Cardiac muscle cell (in vitro differentiated cells and primary cell): ENCODE measurements around the gene ZCCHC9. TPM values are rescaled to one million over a fixed set of nuclear protein-coding genes. Genes with fewer than 3 reads are reported as not detected.

Experiments used
- DNase-seq, 2 donors: peaks; one replicate each; pipeline versions ENCODE4 v3.0.0 to v3.0.0-alpha.2; 2010 to 2017; ENCODE audit warnings: low read depth in 1 of 2, low spot score in 1 of 2
- H3K27ac ChIP-seq: fragments of 200-600 bp; sonication (generic); 2 replicates; pipeline ENCODE4 v1.5.1; 2016
- H3K27me3 ChIP-seq: fragments of 200-600 bp; sonication (generic); 2 replicates; pipeline ENCODE4 v1.6.0; 2016; ENCODE audit warnings: control low read depth
- H3K36me3 ChIP-seq: fragments of 200-600 bp; sonication (generic); 2 replicates; pipeline ENCODE4 v1.5.1; 2016; ENCODE audit warnings: control low read depth
- H3K4me1 ChIP-seq: fragments of 200-600 bp; sonication (generic); 2 replicates; pipeline ENCODE4 v1.8.1; 2017; ENCODE audit warnings: low read depth, mild to moderate bottlenecking, mixed run types
- H3K4me3 ChIP-seq: fragments of 200-600 bp; sonication (generic); 2 replicates; pipeline ENCODE4 v1.5.1; 2016; ENCODE audit warnings: mild to moderate bottlenecking
- H3K9me3 ChIP-seq: fragments of 200-600 bp; sonication (generic); 2 replicates; pipeline ENCODE4 v1.5.1; 2017; ENCODE audit warnings: low read depth, mild to moderate bottlenecking, control low read depth
- polyA plus RNA-seq: library from polyadenylated mRNA; unstranded; fragments of >200 nt; fragmentation: Nextera tagmentation; extraction: Ambion mirVana; gene quantifications from 2 replicates; pipeline ENCODE4 v1.2.1, GENCODE V29; 2016
- total RNA-seq: library from RNA; depleted of rRNA; stranded (reverse); fragments of >200 nt; gene quantifications from 2 replicates; pipeline ENCODE4 v1.2.3, GENCODE V29; 2016
- TF ChIP-seq, protein P1 (sequence below): IDR thresholded peaks from 2 replicates; pipeline ENCODE4 v1.5.1; 2012; ENCODE audit warnings: low read depth, mild to moderate bottlenecking, low read length

The ZCCHC9 gene
- total and polyA plus RNA-seq, 2 experiments from 2014 or later, result 18.6 to 18.7 TPM

DNA sequence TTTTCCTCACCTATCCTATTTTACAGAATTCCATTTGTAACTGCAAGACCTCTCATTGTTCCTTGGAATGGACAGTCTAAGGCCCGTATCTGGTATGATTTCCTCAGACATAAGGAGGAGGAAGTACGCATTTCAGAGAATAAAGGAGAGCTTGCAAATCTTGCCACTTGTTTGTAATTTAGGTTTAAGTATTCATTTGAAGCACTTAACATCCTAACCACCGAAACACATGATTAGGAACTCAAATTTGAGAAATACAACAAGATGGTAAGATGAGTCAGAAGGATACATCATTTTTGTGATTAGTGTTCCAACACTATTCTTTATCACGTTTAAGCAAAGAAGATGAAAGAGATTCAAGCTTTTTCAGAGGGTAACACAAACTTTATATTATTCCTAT is 3.9 kb upstream of the ZCCHC9 start:
- H3K9me3 ChIP-seq, result no peaks in the 10 kb centered on the region
- no peak overlapping the region for H3K27ac ChIP-seq
- TF ChIP-seq, protein P1, sequence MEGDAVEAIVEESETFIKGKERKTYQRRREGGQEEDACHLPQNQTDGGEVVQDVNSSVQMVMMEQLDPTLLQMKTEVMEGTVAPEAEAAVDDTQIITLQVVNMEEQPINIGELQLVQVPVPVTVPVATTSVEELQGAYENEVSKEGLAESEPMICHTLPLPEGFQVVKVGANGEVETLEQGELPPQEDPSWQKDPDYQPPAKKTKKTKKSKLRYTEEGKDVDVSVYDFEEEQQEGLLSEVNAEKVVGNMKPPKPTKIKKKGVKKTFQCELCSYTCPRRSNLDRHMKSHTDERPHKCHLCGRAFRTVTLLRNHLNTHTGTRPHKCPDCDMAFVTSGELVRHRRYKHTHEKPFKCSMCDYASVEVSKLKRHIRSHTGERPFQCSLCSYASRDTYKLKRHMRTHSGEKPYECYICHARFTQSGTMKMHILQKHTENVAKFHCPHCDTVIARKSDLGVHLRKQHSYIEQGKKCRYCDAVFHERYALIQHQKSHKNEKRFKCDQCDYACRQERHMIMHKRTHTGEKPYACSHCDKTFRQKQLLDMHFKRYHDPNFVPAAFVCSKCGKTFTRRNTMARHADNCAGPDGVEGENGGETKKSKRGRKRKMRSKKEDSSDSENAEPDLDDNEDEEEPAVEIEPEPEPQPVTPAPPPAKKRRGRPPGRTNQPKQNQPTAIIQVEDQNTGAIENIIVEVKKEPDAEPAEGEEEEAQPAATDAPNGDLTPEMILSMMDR, result no peak
- no peak overlapping the region for H3K4me3 ChIP-seq
- H3K4me1 ChIP-seq, result peaks cover 10% of the 10 kb centered on the region
- no peaks in the 10 kb centered on the region for H3K36me3 ChIP-seq
- H3K27me3 ChIP-seq, result no peaks in the 10 kb centered on the region
- DNase-seq, result no peak

DNA sequence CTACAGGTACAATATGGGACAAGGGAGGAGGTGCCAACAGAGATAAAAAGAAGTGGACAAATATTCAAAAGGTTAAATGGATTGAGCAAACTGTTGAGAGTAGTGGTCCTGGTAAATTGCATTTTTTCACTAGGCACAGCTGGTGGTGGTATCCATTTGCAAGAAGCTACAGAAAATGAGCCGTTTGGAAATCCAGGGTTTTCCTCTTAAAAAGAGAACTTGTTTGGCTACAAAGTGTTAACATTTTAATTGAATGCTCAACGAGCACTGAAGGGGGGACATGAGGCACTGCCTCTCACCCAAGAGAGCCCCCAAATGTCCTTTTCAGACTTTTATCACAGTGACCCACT is 491 bp upstream of the ZCCHC9 start:
- no peak for DNase-seq
- peak overlapping the region; percentile 66 for H3K4me3 ChIP-seq
- peaks cover 4% of the 10 kb centered on the region for H3K36me3 ChIP-seq
- H3K9me3 ChIP-seq, result no peaks in the 10 kb centered on the region
- TF ChIP-seq, protein P1, result no peak
- H3K27ac ChIP-seq, result peak overlapping the region; percentile 97
- H3K4me1 ChIP-seq, result peaks cover 11% of the 10 kb centered on the region
- no peaks in the 10 kb centered on the region for H3K27me3 ChIP-seq

DNA sequence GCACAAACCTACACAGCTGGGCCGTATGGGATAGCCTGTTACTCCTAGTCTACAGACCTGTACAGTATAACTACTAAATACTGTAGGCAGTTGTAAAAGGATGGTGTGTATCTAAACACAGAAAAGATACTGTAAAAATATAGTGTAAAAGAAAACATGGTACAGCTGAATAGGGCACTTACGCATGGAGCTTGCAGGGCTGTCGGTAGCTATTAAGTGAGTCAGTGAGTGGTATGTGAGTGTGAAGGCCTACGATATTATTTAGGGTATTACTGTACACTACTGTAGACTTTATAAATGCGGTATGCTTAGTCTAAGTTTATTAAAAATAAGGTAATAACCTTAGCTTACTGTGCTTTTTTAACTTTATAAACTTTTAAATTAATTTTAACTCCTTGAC is 1.2 kb downstream of the ZCCHC9 start:
- TF ChIP-seq, protein P1, result no peak
- Histone ChIP-seq H3K4me3 (peak overlapping the region; percentile 66), H3K27me3 (no peaks in the 10 kb centered on the region), H3K4me1 (peaks cover 11% of the 10 kb centered on the region), H3K27ac (peak overlapping the region; percentile 97), H3K36me3 (peaks cover 4% of the 10 kb centered on the region), H3K9me3 (no peaks in the 10 kb centered on the region)
- DNase-seq, result no peak

DNA sequence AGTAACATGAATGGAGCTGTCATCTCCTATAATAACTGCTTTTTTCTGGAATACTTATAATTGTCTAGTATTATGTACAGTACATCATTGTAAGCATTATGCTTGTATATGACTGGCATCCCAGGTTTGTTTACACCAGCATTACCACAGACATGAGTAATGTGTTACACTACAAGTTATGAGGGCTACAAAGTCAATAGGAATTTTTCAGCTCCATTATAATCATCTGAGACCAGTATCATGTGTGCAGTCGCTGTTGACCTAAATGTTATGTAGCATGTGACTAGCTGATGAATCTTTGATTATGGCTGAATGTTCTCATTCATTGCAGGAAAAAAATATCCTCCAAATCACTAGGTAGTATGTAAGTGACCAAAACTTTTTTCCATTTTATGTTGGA is 2.2 kb downstream of the ZCCHC9 start:
- DNase-seq, result no peak
- TF ChIP-seq, protein P1, result no peak
- peaks cover 11% of the 10 kb centered on the region for H3K4me1 ChIP-seq

DNA sequence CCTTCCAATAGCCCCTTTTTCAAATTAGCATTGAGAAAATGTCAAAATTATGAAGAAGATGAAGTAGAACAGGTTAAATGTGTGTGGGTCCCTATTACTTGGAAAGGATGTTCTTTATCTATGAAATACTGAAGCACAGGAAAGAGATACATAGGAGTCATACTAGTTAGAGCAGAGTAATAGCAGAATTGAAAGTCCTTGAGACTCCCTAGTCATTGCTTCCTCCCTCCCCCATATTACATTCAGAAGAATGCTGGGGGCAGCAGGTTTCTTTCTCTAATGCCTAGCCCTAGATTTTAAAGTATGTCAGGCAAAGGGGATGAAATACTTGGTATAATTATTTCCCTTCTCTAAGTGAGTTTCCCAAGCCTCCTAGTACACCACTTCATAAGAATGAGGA is 4.4 kb downstream of the ZCCHC9 start:
- no peaks in the 10 kb centered on the region for H3K27me3 ChIP-seq

More for the DNA sequence above, 2.2 kb downstream of the ZCCHC9 start:
- H3K36me3 ChIP-seq, result peaks cover 4% of the 10 kb centered on the region
- no peaks in the 10 kb centered on the region for H3K9me3 ChIP-seq
- H3K27ac ChIP-seq, result no peak overlapping the region
- H3K27me3 ChIP-seq, result no peaks in the 10 kb centered on the region
- no peak overlapping the region for H3K4me3 ChIP-seq

More for the DNA sequence above, 4.4 kb downstream of the ZCCHC9 start:
- no peak for DNase-seq
- H3K9me3 ChIP-seq, result no peaks in the 10 kb centered on the region
- TF ChIP-seq, protein P1, result no peak
- H3K27ac ChIP-seq, result no peak overlapping the region
- H3K4me3 ChIP-seq, result no peak overlapping the region
- H3K4me1 ChIP-seq, result peaks cover 6% of the 10 kb centered on the region
- H3K36me3 ChIP-seq, result peaks cover 7% of the 10 kb centered on the region
